Tibial artery (tissue), 4 donors: ENCODE measurements around the gene HHATL.

Experiments
- DNase-seq, 2 donors: peaks; one replicate each; pipeline ENCODE4 v3.0.0-alpha.2; 2019
- H3K27ac ChIP-seq, 2 donors: fragments of 200-600 bp; sonication (generic) in 1 of 2; 1 replicate in 1 of 2; 2 replicates in 1 of 2; pipeline ENCODE4 v1.5.1; 2018 to 2019; ENCODE audit warnings: mild to moderate bottlenecking in 1 of 2
- H3K27me3 ChIP-seq, 2 donors: fragments of 200-600 bp; sonication (generic) in 1 of 2; one replicate each; pipeline versions ENCODE4 v1.5.1 to v1.6.0; 2016 to 2019
- H3K36me3 ChIP-seq, 3 donors: fragments of 200-600 bp; sonication (generic) in 2 of 3; one replicate each; pipeline ENCODE4 v1.5.1; 2016 to 2019; ENCODE audit warnings: mild to moderate bottlenecking in 2 of 3
- H3K4me1 ChIP-seq, 4 donors: fragments of 200-600 bp; sonication (generic) in 2 of 4; 1 replicate in 3 of 4; 2 replicates in 1 of 4; pipeline ENCODE4 v1.5.1; 2016 to 2019
- H3K4me3 ChIP-seq, 2 donors: fragments of 200-600 bp; sonication (generic) in 1 of 2; 1 replicate in 1 of 2; 2 replicates in 1 of 2; pipeline ENCODE4 v1.5.1; 2018 to 2019; ENCODE audit warnings: mild to moderate bottlenecking in 2 of 2
- H3K9me3 ChIP-seq, 3 donors: fragments of 200-600 bp; sonication (generic) in 1 of 3; one replicate each; pipeline ENCODE4 v1.5.1; 2016 to 2019
- intact Hi-C: fragments of 100-400 bp; cut with DNase I; formaldehyde crosslinking; loops from one replicate; pipeline ENCODE4 v1.15.0; 2023; ENCODE audit warnings: low total_unique reads
- TF ChIP-seq, protein P1 (sequence below), 2 experiments: fragments of 200-600 bp in 1 of 2; fragments of 450-650 bp in 1 of 2; IDR thresholded peaks; one replicate each; pipeline ENCODE4 v1.5.1; 2017 to 2019; ENCODE audit warnings: antibody characterized with exemption in 2 of 2, mild to moderate bottlenecking in 1 of 2, moderate library complexity in 1 of 2

HHATL gene

DNA sequence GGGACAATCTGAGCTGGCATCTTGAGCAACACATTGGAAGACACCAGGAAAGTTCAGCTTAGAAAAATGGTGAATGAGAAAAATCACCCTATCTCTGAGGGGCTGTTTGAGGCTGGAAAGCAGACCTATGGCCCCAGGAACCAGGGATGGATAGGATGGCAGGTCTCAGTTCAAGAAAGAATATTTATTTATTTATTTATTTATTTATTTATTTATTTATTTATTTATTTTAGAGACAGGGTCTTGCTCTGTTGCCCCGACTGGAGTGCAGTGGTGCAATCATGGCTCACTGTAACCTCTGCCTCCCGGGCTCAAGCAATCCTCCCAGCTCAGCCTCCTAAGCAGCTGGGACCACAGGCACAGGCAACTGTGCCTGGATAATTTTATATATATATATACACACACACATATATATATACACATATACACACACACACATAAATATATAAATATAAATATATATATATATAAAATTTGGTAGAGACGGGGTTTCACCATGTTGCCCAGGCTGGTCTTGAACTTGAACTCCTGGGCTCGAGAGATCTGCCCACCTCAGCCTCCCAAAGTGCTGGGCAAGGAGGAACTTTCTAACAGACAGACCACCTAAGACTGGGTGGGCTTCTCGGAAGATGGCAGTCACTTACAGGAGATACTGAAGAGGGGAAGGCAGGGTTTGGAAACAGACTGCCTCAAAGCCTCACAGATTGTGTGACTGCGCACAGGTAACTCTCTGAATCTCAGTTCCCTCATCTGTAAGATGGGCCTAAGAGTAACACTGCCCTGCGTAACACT is 40.8 kb upstream of the HHATL start:
- no peaks in the 10 kb centered on the region for H3K9me3 ChIP-seq
- intact Hi-C loops: no loop called here
- H3K4me1 ChIP-seq: peaks cover 0 to 59% (median 44%) of the 10 kb centered on the region in 4 donors
- no peaks in the 10 kb centered on the region for H3K27me3 ChIP-seq
- H3K27ac ChIP-seq: peak overlapping the region; percentile 62 to 80
- no peaks in the 10 kb centered on the region for H3K36me3 ChIP-seq
- peak in 1 of 2 donors; percentile 13 for DNase-seq
- H3K4me3 ChIP-seq: no peak overlapping the region
- TF ChIP-seq, protein P1, sequence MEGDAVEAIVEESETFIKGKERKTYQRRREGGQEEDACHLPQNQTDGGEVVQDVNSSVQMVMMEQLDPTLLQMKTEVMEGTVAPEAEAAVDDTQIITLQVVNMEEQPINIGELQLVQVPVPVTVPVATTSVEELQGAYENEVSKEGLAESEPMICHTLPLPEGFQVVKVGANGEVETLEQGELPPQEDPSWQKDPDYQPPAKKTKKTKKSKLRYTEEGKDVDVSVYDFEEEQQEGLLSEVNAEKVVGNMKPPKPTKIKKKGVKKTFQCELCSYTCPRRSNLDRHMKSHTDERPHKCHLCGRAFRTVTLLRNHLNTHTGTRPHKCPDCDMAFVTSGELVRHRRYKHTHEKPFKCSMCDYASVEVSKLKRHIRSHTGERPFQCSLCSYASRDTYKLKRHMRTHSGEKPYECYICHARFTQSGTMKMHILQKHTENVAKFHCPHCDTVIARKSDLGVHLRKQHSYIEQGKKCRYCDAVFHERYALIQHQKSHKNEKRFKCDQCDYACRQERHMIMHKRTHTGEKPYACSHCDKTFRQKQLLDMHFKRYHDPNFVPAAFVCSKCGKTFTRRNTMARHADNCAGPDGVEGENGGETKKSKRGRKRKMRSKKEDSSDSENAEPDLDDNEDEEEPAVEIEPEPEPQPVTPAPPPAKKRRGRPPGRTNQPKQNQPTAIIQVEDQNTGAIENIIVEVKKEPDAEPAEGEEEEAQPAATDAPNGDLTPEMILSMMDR (IDR thresholded peaks at IDR 0.05): no peak

DNA sequence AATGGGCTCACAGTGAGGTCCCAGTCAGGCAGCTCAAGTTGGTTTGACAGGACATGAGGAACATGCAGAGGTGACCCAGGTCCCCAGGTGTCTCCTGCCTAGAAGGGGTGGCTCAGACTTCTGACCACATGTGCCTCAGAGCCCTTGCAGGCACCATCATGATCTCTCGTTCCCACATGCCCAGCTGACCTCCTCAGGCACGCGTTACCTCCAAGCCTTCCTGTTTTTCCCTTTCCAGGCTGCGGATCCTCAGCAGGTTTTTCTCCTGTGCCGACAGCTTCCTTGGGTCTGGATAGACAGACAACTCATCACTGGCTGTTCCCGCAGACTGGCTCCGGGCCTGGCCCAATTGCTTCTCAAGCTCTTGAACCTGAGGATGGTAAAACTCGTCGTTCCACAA is 40.1 kb upstream of the HHATL start:
- intact Hi-C loops: no loop called here
- peak in 1 of 2 donors; percentile 10 for DNase-seq
- Histone ChIP-seq H3K4me3 (no peak overlapping the region), H3K4me1 (peaks cover 0 to 51% (median 39%) of the 10 kb centered on the region in 4 donors), H3K9me3 (no peaks in the 10 kb centered on the region), H3K36me3 (no peaks in the 10 kb centered on the region), H3K27ac (no peak overlapping the region), H3K27me3 (no peaks in the 10 kb centered on the region)
- TF ChIP-seq, protein P1 (IDR thresholded peaks at IDR 0.05): no peak

DNA sequence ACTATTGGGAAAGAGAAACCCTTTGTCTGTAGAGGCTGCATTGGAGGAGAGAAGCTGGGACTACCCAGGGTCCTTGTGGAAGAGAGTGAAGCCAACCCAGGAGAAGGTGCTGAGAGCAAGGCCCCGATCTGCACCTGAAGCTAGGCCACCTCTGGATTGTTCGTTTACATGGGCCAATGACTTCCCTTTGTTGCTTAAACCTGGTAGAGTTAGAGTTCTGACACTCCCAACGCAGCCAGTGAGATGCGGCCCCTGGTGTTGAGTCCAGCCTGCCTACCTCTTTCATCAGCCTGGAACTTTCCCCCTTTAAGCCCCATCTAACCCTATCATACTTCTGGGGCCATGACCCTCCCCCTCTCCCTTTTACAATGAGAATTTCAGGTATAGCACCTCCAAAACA is 39.7 kb upstream of the HHATL start:
- no peaks in the 10 kb centered on the region for H3K9me3 ChIP-seq
- H3K36me3 ChIP-seq: no peaks in the 10 kb centered on the region
- peak in 1 of 2 donors; percentile 13 for DNase-seq
- H3K4me3 ChIP-seq: no peak overlapping the region
- H3K27me3 ChIP-seq: no peaks in the 10 kb centered on the region
- TF ChIP-seq, protein P1 (IDR thresholded peaks at IDR 0.05): no peak
- H3K4me1 ChIP-seq: peaks cover 0 to 47% (median 36%) of the 10 kb centered on the region in 4 donors
- peak overlapping the region; percentile 11 to 89 for H3K27ac ChIP-seq
- intact Hi-C loops: no loop called here

DNA sequence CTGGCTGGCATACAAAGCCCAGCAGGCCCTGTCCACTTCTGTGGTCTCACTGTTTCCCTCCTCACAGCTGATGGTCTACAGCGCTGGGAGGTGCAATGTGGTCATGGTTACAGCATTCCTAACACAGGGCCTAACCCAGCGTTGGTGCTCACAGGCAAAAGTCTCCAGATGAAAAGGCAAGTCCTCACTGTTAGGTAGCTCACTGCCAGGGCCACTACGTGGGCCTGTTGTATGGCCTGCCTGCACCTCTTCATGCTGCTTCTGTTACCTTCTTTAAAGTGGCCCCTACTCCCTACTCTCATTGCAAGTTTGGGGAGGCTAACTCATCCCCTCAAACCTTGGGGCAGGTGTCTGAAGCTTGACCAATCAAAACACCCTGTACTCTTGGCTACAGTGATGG is 39.2 kb upstream of the HHATL start:
- Histone ChIP-seq H3K9me3 (no peaks in the 10 kb centered on the region), H3K4me1 (peaks cover 0 to 43% (median 33%) of the 10 kb centered on the region in 4 donors), H3K27me3 (no peaks in the 10 kb centered on the region), H3K4me3 (no peak overlapping the region), H3K27ac (peak overlapping the region; percentile 11 to 89), H3K36me3 (no peaks in the 10 kb centered on the region)
- intact Hi-C loops: no loop called here
- TF ChIP-seq, protein P1 (IDR thresholded peaks at IDR 0.05): no peak
- DNase-seq: peak in 1 of 2 donors; percentile 7

DNA sequence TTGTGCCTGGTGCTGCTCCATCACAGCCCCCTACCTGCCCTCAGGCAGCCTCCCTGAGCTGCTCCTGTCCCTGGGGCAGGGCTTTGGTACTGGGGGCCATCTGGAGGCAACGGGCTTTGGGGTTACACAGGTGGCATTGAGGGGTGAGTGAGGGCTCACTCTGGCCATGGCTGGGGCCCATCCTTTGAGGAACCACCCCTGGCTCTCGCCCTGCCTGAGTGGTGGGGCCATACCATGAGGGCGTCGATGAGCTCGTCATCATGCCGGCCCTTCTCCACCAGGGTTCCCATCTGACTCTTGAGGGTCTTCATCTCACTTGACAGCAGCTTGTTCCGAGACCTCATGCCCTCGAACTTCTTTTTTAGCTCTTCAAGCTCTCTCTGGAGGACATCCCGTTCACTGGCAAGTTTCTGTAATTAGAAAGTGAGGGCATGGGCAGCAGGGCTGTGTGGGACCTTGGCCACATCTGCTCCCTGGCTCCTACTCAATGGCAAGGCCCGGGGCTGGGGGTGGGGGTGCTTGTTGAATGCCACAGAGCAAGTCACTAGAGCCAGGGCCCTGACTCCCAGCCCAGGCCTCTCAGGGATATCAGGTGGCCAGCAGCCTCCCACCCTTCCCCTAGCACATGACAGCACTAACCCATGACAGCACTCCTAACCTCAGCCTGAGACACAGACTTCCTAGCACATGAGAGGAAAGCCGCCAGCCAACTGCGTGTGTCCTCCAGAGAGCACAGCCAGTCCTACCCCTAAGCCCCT is 37.0 kb upstream of the HHATL start:
- DNase-seq: peak; percentile 81 to 92
- intact Hi-C loops: no loop called here

More for the DNA sequence above, 37.0 kb upstream of the HHATL start:
- H3K36me3 ChIP-seq: no peaks in the 10 kb centered on the region
- peak overlapping the region; percentile 64 to 89 for H3K27ac ChIP-seq
- H3K4me3 ChIP-seq: no peak overlapping the region
- no peaks in the 10 kb centered on the region for H3K27me3 ChIP-seq
- TF ChIP-seq, protein P1 (IDR thresholded peaks at IDR 0.05): no peak
- H3K9me3 ChIP-seq: no peaks in the 10 kb centered on the region
- H3K4me1 ChIP-seq: peaks cover 0 to 20% (median 15%) of the 10 kb centered on the region in 4 donors
